ENCODE measurements around the gene C2CD4D. TPM values are rescaled to one million over a fixed set of nuclear protein-coding genes. Genes with fewer than 3 reads are reported as not detected.

The C2CD4D gene
- total and polyA plus RNA-seq, 2 donors (not counting 1 experiment from before 2014, with no cell fraction given) = 0.07 TPM; not detected in 1

DNA sequence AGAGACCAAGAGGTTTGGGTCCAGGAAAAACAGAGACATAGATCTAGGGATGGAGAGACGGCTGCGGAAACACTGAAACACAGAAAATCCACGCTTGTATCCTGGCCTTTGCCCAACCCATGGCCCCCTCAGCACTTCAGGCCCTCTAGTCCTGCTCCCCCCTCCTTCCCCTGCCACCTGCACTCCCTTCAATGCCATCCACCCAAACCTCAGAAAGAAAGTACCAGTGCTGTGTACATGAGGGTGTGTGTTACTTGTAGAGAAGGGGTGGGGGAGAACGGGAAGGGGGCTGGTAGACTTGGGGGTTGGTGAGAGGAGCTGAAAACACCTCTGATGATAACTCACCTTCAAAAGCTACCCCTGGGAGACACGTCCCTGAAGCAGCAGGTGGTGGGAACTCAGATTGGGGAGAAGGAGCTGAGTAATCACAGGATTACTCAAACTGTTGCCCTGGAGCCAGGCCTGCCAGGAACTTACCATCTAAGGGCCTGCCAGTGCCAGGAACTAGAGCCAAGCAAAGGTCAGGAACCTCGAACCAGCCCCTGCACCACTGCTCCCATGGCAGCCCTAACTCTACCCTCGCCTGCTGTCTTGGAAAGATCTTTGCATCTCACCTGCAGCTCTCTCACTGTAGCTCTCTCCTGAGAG is 19.5 kb downstream of the C2CD4D start:
- no peak overlapping the region for H3K4me2 ChIP-seq (replicated peaks; ENCODE audit: low read depth, low read length, poor library complexity, severe bottlenecking)
- peaks cover 0 to 15% (median 0%) of the 10 kb centered on the region in 4 experiments for H3K27me3 ChIP-seq (replicated peaks in 1 of 4; ENCODE audit: control extremely low read depth in 1 of 4, control insufficient read depth in 3 of 4, insufficient read depth in 4 of 4, low read length in 3 of 4)
- no peaks in the 10 kb centered on the region for H3K9me3 ChIP-seq (ENCODE audit: control extremely low read depth in 1 of 3, control insufficient read depth in 2 of 3, insufficient read depth in 1 of 3, low read length in 2 of 3)
- no peak overlapping the region for H3K27ac ChIP-seq (ENCODE audit: low read length in 2 of 2)
- H3K79me2 ChIP-seq (ENCODE audit: control insufficient read depth, insufficient read depth, low read length) = no peaks in the 10 kb centered on the region
- ATAC-seq (ENCODE audit: low read depth) = no peak
- Mint-ChIP-seq H3K27me3 (peaks cover 23% of the 10 kb centered on the region), H3K9me3 (ENCODE audit: insufficient read depth) (no peaks in the 10 kb centered on the region), H3K4me1 (peaks cover 2% of the 10 kb centered on the region), H3K27ac (no peak overlapping the region), H3K4me3 (no peak overlapping the region)
- no peak overlapping the region for H3K4me3 ChIP-seq (ENCODE audit: control extremely low read depth in 1 of 5, extremely low read depth in 1 of 5, insufficient read depth in 1 of 5, low read depth in 2 of 5, low read length in 4 of 5)
- no peak overlapping the region for H3K9ac ChIP-seq (ENCODE audit: low read length)
- no peak overlapping the region for H2AFZ ChIP-seq (ENCODE audit: insufficient read depth, low read depth, low read length, poor library complexity, severe bottlenecking)
- CTCF ChIA-PET = no interaction called here
- intact Hi-C loops (cut with micrococcal nuclease) = no loop called here
- H4K20me1 ChIP-seq (ENCODE audit: control insufficient read depth, insufficient read depth, low read length, poor library complexity, severe bottlenecking) = no peaks in the 10 kb centered on the region
- TF ChIP-seq EZH2 (IDR thresholded peaks at IDR 0.05; ENCODE audit: borderline replicate concordance, insufficient read depth, low read depth, low read length, poor library complexity, severe bottlenecking) = no peak
- TF ChIP-seq, protein P1, sequence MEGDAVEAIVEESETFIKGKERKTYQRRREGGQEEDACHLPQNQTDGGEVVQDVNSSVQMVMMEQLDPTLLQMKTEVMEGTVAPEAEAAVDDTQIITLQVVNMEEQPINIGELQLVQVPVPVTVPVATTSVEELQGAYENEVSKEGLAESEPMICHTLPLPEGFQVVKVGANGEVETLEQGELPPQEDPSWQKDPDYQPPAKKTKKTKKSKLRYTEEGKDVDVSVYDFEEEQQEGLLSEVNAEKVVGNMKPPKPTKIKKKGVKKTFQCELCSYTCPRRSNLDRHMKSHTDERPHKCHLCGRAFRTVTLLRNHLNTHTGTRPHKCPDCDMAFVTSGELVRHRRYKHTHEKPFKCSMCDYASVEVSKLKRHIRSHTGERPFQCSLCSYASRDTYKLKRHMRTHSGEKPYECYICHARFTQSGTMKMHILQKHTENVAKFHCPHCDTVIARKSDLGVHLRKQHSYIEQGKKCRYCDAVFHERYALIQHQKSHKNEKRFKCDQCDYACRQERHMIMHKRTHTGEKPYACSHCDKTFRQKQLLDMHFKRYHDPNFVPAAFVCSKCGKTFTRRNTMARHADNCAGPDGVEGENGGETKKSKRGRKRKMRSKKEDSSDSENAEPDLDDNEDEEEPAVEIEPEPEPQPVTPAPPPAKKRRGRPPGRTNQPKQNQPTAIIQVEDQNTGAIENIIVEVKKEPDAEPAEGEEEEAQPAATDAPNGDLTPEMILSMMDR (IDR thresholded peaks at IDR 0.05) = no peak
- H3K36me3 ChIP-seq (replicated peaks in 1 of 2; ENCODE audit: control extremely low read depth in 1 of 2, control insufficient read depth in 1 of 2, extremely low read depth in 1 of 2, insufficient read depth in 2 of 2, low read length in 1 of 2) = no peaks in the 10 kb centered on the region
- POLR2A ChIA-PET = interaction anchor here (0.6 kb wide), 1 partner anchor 1121 kb away, joined by 3 read pairs; no protein-coding TSS in a partner anchor
- H3K4me1 ChIP-seq (ENCODE audit: control insufficient read depth in 2 of 2, insufficient read depth in 2 of 2, low read length in 2 of 2) = peaks cover 0 to 5% of the 10 kb centered on the region in 2 donors
- 54% methylated on average over 3 of the region's 7 CpGs for WGBS (ENCODE audit: insufficient coverage)
- no peak for DNase-seq

DNA sequence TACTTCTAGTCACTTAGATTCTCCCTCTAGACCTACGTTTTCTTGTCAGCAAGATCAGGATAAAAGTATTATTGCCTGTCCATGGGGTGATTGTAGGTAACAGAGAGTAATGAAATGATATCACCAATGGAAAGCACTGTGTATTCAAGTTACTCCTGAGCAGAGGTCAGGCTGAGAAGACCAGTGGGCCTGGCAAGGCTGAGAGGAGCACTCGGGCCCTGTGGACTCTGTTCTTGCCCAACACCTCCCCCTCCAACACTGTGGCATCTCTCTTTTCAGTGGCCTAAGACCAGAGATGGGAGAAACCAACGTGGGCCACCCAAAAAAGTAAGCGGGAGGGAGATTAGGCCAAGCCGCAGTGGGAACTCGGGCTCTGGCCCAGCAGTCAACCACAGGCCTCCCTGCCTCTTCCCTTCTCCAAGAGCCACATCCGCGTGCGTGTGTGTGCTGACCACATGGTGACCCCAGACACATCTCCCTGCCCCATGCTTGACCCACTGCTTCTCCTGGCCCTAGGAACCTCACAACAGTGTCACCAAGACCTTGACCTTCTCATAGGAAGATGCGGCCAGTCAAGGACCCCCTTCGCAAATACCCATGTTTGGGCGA is 20.3 kb downstream of the C2CD4D start:
- no peaks in the 10 kb centered on the region for H3K79me2 ChIP-seq (ENCODE audit: control insufficient read depth, insufficient read depth, low read length)
- ChIA-PET CTCF (no interaction called here), POLR2A (interaction anchor here (0.6 kb wide), 1 partner anchor 1120 kb away, joined by 3 read pairs; no protein-coding TSS in a partner anchor)
- H3K4me1 Mint-ChIP-seq = peaks cover 2% of the 10 kb centered on the region
- TF ChIP-seq, protein P1 (IDR thresholded peaks at IDR 0.05) = no peak
- no peak for TF ChIP-seq EZH2 (IDR thresholded peaks at IDR 0.05; ENCODE audit: borderline replicate concordance, insufficient read depth, low read depth, low read length, poor library complexity, severe bottlenecking)
- H3K9me3 ChIP-seq (ENCODE audit: control extremely low read depth in 1 of 3, control insufficient read depth in 2 of 3, insufficient read depth in 1 of 3, low read length in 2 of 3) = no peaks in the 10 kb centered on the region
- H4K20me1 ChIP-seq (ENCODE audit: control insufficient read depth, insufficient read depth, low read length, poor library complexity, severe bottlenecking) = no peaks in the 10 kb centered on the region
- no peaks in the 10 kb centered on the region for H3K9me3 Mint-ChIP-seq (ENCODE audit: insufficient read depth)
- 93% methylated on average over 11 of the region's 12 CpGs for WGBS (ENCODE audit: insufficient coverage)
- H3K36me3 ChIP-seq (replicated peaks in 1 of 2; ENCODE audit: control extremely low read depth in 1 of 2, control insufficient read depth in 1 of 2, extremely low read depth in 1 of 2, insufficient read depth in 2 of 2, low read length in 1 of 2) = no peaks in the 10 kb centered on the region
- intact Hi-C loops (cut with micrococcal nuclease) = no loop called here
- no peak for ATAC-seq (ENCODE audit: low read depth)
- peaks cover 0 to 5% of the 10 kb centered on the region in 2 donors for H3K4me1 ChIP-seq (ENCODE audit: control insufficient read depth in 2 of 2, insufficient read depth in 2 of 2, low read length in 2 of 2)
- H3K27me3 Mint-ChIP-seq = peaks cover 22% of the 10 kb centered on the region
- H3K27me3 ChIP-seq (replicated peaks in 1 of 4; ENCODE audit: control extremely low read depth in 1 of 4, control insufficient read depth in 3 of 4, insufficient read depth in 4 of 4, low read length in 3 of 4) = peaks cover 0 to 15% (median 0%) of the 10 kb centered on the region in 4 experiments
- H3K4me2 ChIP-seq (replicated peaks; ENCODE audit: low read depth, low read length, poor library complexity, severe bottlenecking) = no peak overlapping the region
- no peak overlapping the region for H3K4me3 ChIP-seq (ENCODE audit: control extremely low read depth in 1 of 5, extremely low read depth in 1 of 5, insufficient read depth in 1 of 5, low read depth in 2 of 5, low read length in 4 of 5)
- H3K9ac ChIP-seq (ENCODE audit: low read length) = no peak overlapping the region
- DNase-seq = no peak
- no peak overlapping the region for H3K4me3 Mint-ChIP-seq
- H3K27ac Mint-ChIP-seq = no peak overlapping the region
- H3K27ac ChIP-seq (ENCODE audit: low read length in 2 of 2) = no peak overlapping the region
- H2AFZ ChIP-seq (ENCODE audit: insufficient read depth, low read depth, low read length, poor library complexity, severe bottlenecking) = no peak overlapping the region
